Tibial nerve (tissue), 4 donors: ENCODE results near the gene SGPP2. TPM values are rescaled to one million over a fixed set of nuclear protein-coding genes. Genes with fewer than 3 reads are reported as not detected.

Source experiments
- DNase-seq, 2 donors: peaks; one replicate each; pipeline ENCODE4 v3.0.0-alpha.2; 2019; ENCODE audit warnings: low spot score in 2 of 2
- H3K27ac ChIP-seq, 4 donors: fragments of 200-600 bp; sonication (generic) in 3 of 4; one replicate each; pipeline ENCODE4 v1.5.1; 2017 to 2019; ENCODE audit warnings: mild to moderate bottlenecking in 1 of 4
- H3K27me3 ChIP-seq, 2 donors: fragments of 200-600 bp; sonication (generic) in 1 of 2; one replicate each; pipeline versions ENCODE4 v1.5.1 to v1.6.0; 2017 to 2019
- H3K36me3 ChIP-seq, 3 donors: fragments of 200-600 bp; sonication (generic); one replicate each; pipeline ENCODE4 v1.5.1; 2018 to 2019
- H3K4me1 ChIP-seq, 4 donors: fragments of 200-600 bp; sonication (generic) in 3 of 4; one replicate each; pipeline ENCODE4 v1.5.1; 2017 to 2019
- H3K4me3 ChIP-seq, 4 donors: fragments of 200-600 bp; sonication (generic) in 3 of 4; one replicate each; pipeline ENCODE4 v1.5.1; 2017 to 2019; ENCODE audit warnings: mild to moderate bottlenecking in 1 of 4, moderate library complexity in 1 of 4
- H3K9me3 ChIP-seq, 4 donors: fragments of 200-600 bp; sonication (generic) in 3 of 4; one replicate each; pipeline ENCODE4 v1.5.1; 2017 to 2019
- CTCF ChIP-seq, 5 experiments: fragments of 200-600 bp in 3 of 5; fragments of 450-650 bp in 2 of 5; sonication (generic) in 3 of 5; IDR thresholded peaks; one replicate each; pipeline ENCODE4 v1.5.1; 2016 to 2019; ENCODE audit warnings: antibody characterized with exemption in 5 of 5, mild to moderate bottlenecking in 3 of 5, moderate library complexity in 2 of 5
- EP300 ChIP-seq, 2 donors: sonication (generic); formaldehyde crosslinking; IDR thresholded peaks; one replicate each; pipeline ENCODE4 v1.6.1; 2017; ENCODE audit warnings: antibody characterized with exemption in 2 of 2, mild to moderate bottlenecking in 1 of 2
- POLR2A ChIP-seq, 2 donors: fragments of 450-650 bp; IDR thresholded peaks; one replicate each; pipeline ENCODE4 v1.6.1; 2017; ENCODE audit warnings: antibody characterized with exemption in 2 of 2, mild to moderate bottlenecking in 2 of 2, moderate library complexity in 2 of 2
- WGBS, 2 donors: methylation state at CpG; one replicate each; pipeline ENCODE4 v1.1.5; 2018; 5-methylcytosine and 5-hydroxymethylcytosine counted together
- total RNA-seq, 4 donors: library from RNA; depleted of rRNA; stranded (reverse); fragments of >200 nt; gene quantifications; one replicate each; pipeline ENCODE4 v1.1.0, GENCODE V29; 2016

The SGPP2 gene
- total RNA-seq, 4 donors from 2014 or later, result not detected

- TF ChIP-seq EP300 (IDR thresholded peaks at IDR 0.05), result no peak
- no peak for TF ChIP-seq POLR2A (IDR thresholded peaks at IDR 0.05)
- TF ChIP-seq CTCF (IDR thresholded peaks at IDR 0.05), result no peak
- peaks cover 0 to 20% of the 10 kb centered on the region in 2 donors for H3K27me3 ChIP-seq
Measured at GRCh38 chr2:222554517-222554916, 130.2 kb downstream of the SGPP2 start.

GRCh38 chr2:222561151-222561550 lies 136.8 kb downstream of the SGPP2 start:
- no peaks in the 10 kb centered on the region for H3K4me1 ChIP-seq
- no peak for TF ChIP-seq CTCF (IDR thresholded peaks at IDR 0.05)
- no peak for TF ChIP-seq POLR2A (IDR thresholded peaks at IDR 0.05)
- no peak for TF ChIP-seq EP300 (IDR thresholded peaks at IDR 0.05)
- H3K27me3 ChIP-seq, result no peaks in the 10 kb centered on the region
- no peak overlapping the region for H3K27ac ChIP-seq
- H3K9me3 ChIP-seq, result no peaks in the 10 kb centered on the region
- no peak overlapping the region for H3K4me3 ChIP-seq
- peaks cover 0 to 16% (median 0%) of the 10 kb centered on the region in 3 donors for H3K36me3 ChIP-seq
- no peak for DNase-seq
- 71 to 84% methylated on average over 4 of the region's 4 CpGs for WGBS, 2 donors

More at GRCh38 chr2:222554517-222554916, 130.2 kb downstream of the SGPP2 start:
- 23 to 29% methylated on average over 7 of the region's 7 CpGs for WGBS, 2 donors
- Histone ChIP-seq H3K4me1 (no peaks in the 10 kb centered on the region), H3K4me3 (no peak overlapping the region), H3K27ac (no peak overlapping the region), H3K9me3 (no peaks in the 10 kb centered on the region), H3K36me3 (no peaks in the 10 kb centered on the region)
- no peak for DNase-seq

- no peaks in the 10 kb centered on the region for H3K4me1 ChIP-seq
- DNase-seq, result peak in 1 of 2 donors; percentile 32
- H3K9me3 ChIP-seq, result no peaks in the 10 kb centered on the region
- H3K36me3 ChIP-seq, result peaks cover 0 to 25% (median 0%) of the 10 kb centered on the region in 3 donors
- TF ChIP-seq EP300 (IDR thresholded peaks at IDR 0.05), result no peak
- TF ChIP-seq POLR2A (IDR thresholded peaks at IDR 0.05), result no peak
- peak; percentile 27 to 47 (median 39) for TF ChIP-seq CTCF (IDR thresholded peaks at IDR 0.05)
- H3K4me3 ChIP-seq, result no peak overlapping the region
- no peak overlapping the region for H3K27ac ChIP-seq
- no peaks in the 10 kb centered on the region for H3K27me3 ChIP-seq
- WGBS, 2 donors, result 60 to 62% methylated on average over 6 of the region's 6 CpGs
Measured at GRCh38 chr2:222561817-222562645, 137.7 kb downstream of the SGPP2 start.

GRCh38 chr2:222563106-222563718 lies 138.9 kb downstream of the SGPP2 start:
- WGBS, 2 donors, result 58 to 68% methylated on average over 11 of the region's 11 CpGs
- Histone ChIP-seq H3K4me1 (no peaks in the 10 kb centered on the region), H3K27me3 (no peaks in the 10 kb centered on the region), H3K4me3 (no peak overlapping the region), H3K9me3 (no peaks in the 10 kb centered on the region), H3K36me3 (peaks cover 0 to 35% (median 0%) of the 10 kb centered on the region in 3 donors), H3K27ac (no peak overlapping the region)
- TF ChIP-seq CTCF (IDR thresholded peaks at IDR 0.05) (no peak), EP300 (IDR thresholded peaks at IDR 0.05) (no peak), POLR2A (IDR thresholded peaks at IDR 0.05) (no peak)
- DNase-seq, result no peak

- no peaks in the 10 kb centered on the region for H3K27me3 ChIP-seq
- H3K4me3 ChIP-seq, result no peak overlapping the region
- no peaks in the 10 kb centered on the region for H3K9me3 ChIP-seq
- DNase-seq, result no peak
- H3K4me1 ChIP-seq, result peaks cover 0 to under 1% (median 0%) of the 10 kb centered on the region in 4 donors
- no peak overlapping the region for H3K27ac ChIP-seq
- no peak for TF ChIP-seq CTCF (IDR thresholded peaks at IDR 0.05)
- no peak for TF ChIP-seq POLR2A (IDR thresholded peaks at IDR 0.05)
- TF ChIP-seq EP300 (IDR thresholded peaks at IDR 0.05), result no peak
- WGBS, 2 donors, result 85 to 87% methylated on average over 6 of the region's 6 CpGs
- peaks cover 0 to 43% (median 0%) of the 10 kb centered on the region in 3 donors for H3K36me3 ChIP-seq
Measured at GRCh38 chr2:222563936-222564335, 139.6 kb downstream of the SGPP2 start.
